Stimulated activated CD8-positive, alpha-beta memory T cell treated with anti-CD3 and anti-CD28 coated beads, Interleukin-15, amount 100 ng/mL, for 48 hours (primary cell): ENCODE results near the gene SEMA3F.

Experiments used
- DNase-seq, 2 donors: peaks; one replicate each; pipeline ENCODE4 v3.0.0-alpha.2; 2020; ENCODE audit warnings: low read depth in 2 of 2

Gene SEMA3F

DNA sequence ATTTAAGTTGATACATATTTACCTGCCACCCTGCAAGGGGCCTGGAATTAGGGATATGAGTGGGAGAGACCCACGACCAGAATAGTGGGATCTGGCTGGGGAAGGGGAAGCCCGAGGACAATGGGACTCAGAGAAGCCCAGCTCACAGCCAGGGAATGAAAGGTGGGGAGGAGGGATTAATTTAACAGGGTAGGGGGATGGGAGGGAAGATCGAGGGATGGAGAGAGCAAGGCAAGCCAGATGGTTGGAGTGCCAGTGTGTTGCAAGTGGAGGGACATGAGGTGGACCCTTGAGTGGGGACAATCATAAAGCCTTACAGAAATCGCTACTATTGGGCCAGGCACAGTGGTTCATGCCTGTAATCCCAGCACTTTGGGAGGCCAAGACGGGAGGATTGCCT, 76.5 kb downstream of the SEMA3F start:
- DNase-seq, result no peak

DNA sequence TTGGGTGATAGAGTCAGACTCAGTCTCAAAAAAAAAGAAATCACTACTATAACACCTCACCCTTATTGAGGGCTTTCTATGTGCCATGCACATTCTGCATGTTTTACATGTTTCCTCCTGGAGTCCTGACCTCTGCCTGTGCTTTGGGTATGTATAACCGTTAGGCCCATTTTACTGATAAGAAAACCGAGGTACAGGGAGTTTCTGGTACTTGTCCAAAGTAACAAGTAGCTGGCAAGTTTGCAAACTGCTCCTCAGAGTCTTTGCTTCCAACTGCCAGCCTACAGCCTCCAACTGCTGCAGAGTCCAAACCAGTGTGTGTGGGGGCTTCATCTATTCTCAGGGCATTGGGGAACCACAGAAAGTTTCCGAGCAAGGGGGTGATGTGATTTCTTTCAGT, 77.2 kb downstream of the SEMA3F start:
- no peak for DNase-seq

DNA sequence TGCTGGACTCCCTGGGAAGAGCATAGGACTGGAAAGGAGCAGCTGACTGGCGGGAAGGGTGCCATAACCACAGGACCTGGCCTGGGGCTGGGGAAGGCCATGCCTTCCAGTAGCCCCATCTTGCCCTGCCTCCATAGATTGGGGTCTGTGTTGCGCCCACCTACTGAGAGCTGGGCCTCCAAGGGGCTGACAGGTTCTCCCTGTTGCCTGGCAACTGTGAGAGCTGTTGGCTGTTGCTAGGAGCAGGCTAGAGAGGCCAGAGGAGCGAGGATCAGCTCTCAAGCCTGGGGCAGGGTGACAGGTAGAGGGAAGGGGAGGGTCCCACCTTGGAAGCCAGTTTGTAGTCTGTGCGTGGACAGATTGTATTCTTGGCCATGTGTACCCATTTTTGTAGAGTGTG, 78.1 kb downstream of the SEMA3F start:
- no peak for DNase-seq

DNA sequence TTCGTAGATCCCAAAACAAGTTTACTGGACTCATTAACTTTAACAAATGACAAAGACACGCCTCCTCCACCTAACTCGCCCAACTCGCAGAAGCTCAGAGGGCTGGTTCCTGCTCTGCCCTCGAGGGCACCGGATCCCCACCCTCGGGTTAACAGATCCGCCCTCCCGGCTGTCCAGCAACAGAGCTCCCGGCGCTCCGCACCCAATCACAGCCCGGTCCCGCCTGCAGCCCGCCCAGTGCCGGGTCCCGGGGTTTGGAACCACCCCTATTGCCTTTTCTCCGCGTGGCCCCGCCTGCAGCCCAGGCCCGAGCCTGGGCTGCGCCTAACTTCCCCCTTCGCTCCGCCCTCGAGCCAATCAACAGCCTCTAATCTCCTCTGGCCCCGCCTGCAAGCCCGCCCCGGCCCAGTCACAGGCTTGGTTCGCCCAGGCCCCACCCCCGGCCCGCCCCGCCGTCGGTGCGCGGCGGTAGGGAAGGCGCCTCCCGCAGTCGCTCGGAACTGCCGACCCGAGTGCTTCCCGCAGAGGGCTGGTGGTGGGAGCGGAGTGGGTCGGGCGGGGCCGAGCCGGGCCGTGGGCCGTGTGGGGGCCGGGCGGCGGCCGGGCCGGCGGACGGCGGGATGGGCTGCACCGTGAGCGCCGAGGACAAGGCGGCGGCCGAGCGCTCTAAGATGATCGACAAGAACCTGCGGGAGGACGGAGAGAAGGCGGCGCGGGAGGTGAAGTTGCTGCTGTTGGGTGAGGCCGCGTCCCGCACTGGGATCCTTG, 80.8 kb downstream of the SEMA3F start, which contains the start of gene GNAI2:
Gene GNAI2, plus strand, starts transcription at position 489 of the 768 bp plus-strand sequence. Its CDS starts 132 bp downstream, at position 621.
- peak; percentile 99 for DNase-seq

DNA sequence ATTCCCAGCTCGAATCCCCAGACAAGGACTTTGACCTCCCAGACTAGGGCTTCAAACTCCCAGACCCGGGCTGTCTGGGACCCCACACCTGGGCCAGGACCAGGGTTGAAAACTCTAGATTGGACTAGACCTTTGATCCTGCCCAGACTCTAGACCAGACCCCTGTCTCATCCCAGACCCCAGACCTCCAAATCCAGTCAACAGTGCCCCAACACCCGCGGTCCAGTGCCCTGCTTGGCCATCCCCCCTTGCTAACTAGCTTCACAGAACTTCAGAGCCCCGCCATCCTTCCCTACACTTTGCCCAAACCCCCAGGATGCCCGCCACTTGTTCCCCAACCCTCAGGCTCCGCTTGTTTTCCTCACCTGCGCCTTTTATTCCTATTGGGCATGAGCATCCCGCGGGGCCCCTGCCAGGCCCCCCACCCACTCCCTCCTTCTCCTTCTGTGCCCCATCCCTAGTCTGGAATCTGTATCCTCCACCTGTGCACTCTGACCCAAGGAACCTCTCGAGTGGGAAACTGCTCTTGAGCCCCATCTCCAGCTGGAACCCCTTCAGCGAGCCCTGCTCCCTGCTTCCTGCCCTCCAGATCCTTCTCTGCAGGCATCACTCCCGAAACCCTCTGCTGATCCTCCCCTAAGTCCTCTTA, 81.5 kb downstream of the SEMA3F start:
- no peak for DNase-seq

DNA sequence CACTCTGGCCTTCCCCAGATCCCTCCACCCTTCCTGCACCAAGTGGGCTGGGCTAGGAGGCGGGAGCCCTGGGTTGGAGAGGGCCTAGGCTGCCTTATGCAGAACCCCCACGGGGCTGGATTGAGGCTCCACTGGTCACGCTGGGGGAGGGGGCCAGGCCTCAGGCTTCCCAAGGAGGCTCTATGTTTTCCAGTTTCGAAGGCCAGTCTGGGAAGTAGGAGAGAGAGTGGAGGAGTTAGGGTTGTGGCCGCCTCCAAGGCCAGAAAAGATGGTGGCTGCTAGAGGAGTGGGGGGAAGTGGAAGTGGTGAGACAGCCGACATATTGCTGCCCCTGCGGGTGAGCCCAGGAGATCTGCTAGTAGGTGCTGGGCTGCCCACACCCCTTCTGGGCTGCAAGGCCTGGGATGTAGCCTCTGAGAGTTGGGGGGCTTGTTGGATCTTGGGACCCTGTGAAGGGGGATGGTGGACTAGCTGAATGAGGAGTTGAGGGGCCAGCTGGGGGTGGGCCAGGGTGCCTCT, 82.1 kb downstream of the SEMA3F start:
- DNase-seq, result no peak

DNA sequence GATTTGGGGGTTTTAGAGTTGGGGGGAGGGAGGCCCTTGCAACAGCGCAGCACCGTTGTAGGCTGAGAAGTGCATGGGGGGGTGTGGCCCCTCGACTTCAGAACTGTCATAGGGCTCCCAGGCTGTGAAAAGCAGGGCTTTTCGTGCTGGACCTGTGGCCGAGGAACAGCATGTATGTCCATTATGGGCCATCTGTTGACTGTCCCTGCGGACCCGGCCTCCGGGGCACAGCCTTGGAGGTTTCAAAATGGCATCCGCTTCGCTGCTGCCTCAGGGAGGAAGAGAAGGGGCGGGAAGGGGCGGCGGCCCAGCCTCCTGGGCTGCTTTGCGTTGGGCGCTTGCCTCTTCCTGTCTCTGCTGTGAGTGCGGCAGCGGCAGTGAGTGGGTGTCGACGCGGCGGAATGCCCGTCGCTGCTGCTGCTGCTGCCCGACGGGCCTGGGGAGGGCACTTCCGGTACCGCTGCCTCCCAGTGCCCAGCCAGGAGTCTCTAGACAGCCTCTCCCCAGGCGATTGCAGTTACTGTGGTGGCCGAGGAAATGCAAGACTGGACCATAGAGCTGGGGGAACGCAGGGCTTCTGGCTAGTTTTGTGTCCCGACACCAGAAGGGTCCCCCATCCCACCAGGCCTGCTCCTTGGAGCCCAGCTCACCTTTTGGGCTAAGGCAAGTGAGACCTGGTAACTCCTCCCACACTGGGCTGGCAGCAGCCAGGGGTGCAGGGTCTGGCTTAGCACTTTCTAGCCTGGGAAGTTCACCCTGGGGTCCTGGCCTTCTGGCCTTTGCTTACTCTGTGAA, 82.8 kb downstream of the SEMA3F start:
- peak; percentile 84 to 85 for DNase-seq

DNA sequence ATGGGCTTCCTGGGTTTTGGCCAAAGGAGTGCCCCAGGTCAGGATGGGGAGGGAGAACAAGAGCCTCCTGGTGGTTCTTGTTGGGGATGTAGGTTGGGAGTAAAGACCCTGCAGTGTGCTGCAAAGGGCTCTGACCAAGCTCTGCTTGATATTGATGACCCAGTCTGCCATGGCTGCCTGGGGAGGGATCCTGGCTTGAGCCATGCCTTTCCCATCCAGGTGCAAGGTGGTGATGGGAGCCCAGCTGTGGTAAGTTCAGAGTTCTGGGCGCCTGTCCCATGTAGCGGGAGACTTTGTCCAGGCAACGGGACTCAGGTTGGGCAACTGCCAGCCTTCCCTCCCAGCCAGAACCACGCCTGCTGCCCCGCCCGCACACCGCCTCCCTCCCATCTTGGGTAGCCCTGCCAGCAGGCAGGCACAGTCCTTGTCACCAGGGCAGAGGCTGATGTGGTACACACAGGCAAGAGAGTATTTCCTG, 83.5 kb downstream of the SEMA3F start:
- no peak for DNase-seq
